Muscle of leg (tissue), 11 donors: ENCODE data around the gene DDX39A. TPM values are rescaled to one million over a fixed set of nuclear protein-coding genes. Genes with fewer than 3 reads are reported as not detected.
"Not testable (repeated sequence)": the region's sequence is repeated elsewhere in the genome, so short reads cannot be mapped to it uniquely, and the experiment has no call there.

Experiments used
- DNase-seq: peaks from one replicate; pipeline ENCODE4 v3.0.0; 2013
- H3K27ac ChIP-seq: one replicate; pipeline ENCODE4 v1.5.1; 2013; ENCODE audit warnings: mild to moderate bottlenecking, low read length, control low read depth
- H3K27me3 ChIP-seq: one replicate; pipeline ENCODE4 v1.6.1; 2013; ENCODE audit warnings: low read length; ENCODE audit not compliant: control insufficient read depth, insufficient read depth
- H3K36me3 ChIP-seq: one replicate; pipeline ENCODE4 v1.6.1; 2013; ENCODE audit warnings: low read length; ENCODE audit not compliant: control insufficient read depth, insufficient read depth
- H3K4me1 ChIP-seq: one replicate; pipeline ENCODE4 v1.6.1; 2013; ENCODE audit warnings: low read length; ENCODE audit not compliant: control insufficient read depth, insufficient read depth
- H3K4me3 ChIP-seq: one replicate; pipeline ENCODE4 v1.5.1; 2013; ENCODE audit warnings: low read length, control low read depth
- H3K9me3 ChIP-seq: replicated peaks from 2 replicates; pipeline ENCODE4 v1.6.1; 2013; ENCODE audit warnings: low read depth, low read length; ENCODE audit not compliant: control insufficient read depth
- WGBS: methylation state at CpG from one replicate; pipeline ENCODE4 v1.1.5; 2013; ENCODE audit warnings: missing lambda C conversion rate; ENCODE audit not compliant: insufficient coverage; 5-methylcytosine and 5-hydroxymethylcytosine counted together
- polyA plus RNA-seq, 8 donors: library from polyadenylated mRNA; unstranded; fragments of 120-200 nt; gene quantifications; one replicate each; pipeline versions ENCODE4 v1.2.1 to v1.2.3, GENCODE V29; 2013; ENCODE audit warnings: inconsistent platforms in 1 of 8, low replicate concordance in 1 of 8; ENCODE audit not compliant: insufficient read length in 8 of 8, insufficient read depth in 1 of 8
- total RNA-seq: library from RNA; stranded (reverse); fragments of 120-200 nt; gene quantifications from one replicate; pipeline ENCODE4 v1.2.4, GENCODE V29; 2013

DDX39A gene
- total and polyA plus RNA-seq, 9 donors: 34.8 to 52.9 (median 45.2) TPM

- peak overlapping the region; percentile 96 for H3K27ac ChIP-seq
- H3K9me3 ChIP-seq: no peaks in the 10 kb centered on the region
- peak; percentile 79 for DNase-seq
- 0% methylated on average over 1 of the region's 12 CpGs for WGBS
- no peaks in the 10 kb centered on the region for H3K27me3 ChIP-seq
- no peak overlapping the region for H3K4me3 ChIP-seq
- H3K36me3 ChIP-seq: no peaks in the 10 kb centered on the region
- peaks cover 27% of the 10 kb centered on the region for H3K4me1 ChIP-seq
Observed at GRCh38 chr19:14375055-14375581, 44.0 kb downstream of the DDX39A start.

GRCh38 chr19:14374313-14374712 lies 44.8 kb downstream of the DDX39A start:
- H3K36me3 ChIP-seq, H3K27me3 ChIP-seq, H3K9me3 ChIP-seq, H3K4me3 ChIP-seq, DNase-seq: not testable (repeated sequence)
- peak overlapping the region; percentile 96 for H3K27ac ChIP-seq
- WGBS: 100% methylated on average over 2 of the region's 9 CpGs
- peaks cover 29% of the 10 kb centered on the region for H3K4me1 ChIP-seq

- not testable (repeated sequence) for H3K9me3 ChIP-seq, H3K4me3 ChIP-seq, DNase-seq, H3K27ac ChIP-seq, H3K36me3 ChIP-seq, H3K27me3 ChIP-seq
- 63% methylated on average over 4 of the region's 8 CpGs for WGBS
- peaks cover 29% of the 10 kb centered on the region for H3K4me1 ChIP-seq
Observed at GRCh38 chr19:14372384-14373077, 46.6 kb downstream of the DDX39A start.

- no peaks in the 10 kb centered on the region for H3K9me3 ChIP-seq
- H3K27ac ChIP-seq: no peak overlapping the region
- no peak for DNase-seq
- H3K4me1 ChIP-seq: peaks cover 33% of the 10 kb centered on the region
- H3K27me3 ChIP-seq: no peaks in the 10 kb centered on the region
- no peaks in the 10 kb centered on the region for H3K36me3 ChIP-seq
- no peak overlapping the region for H3K4me3 ChIP-seq
- 81% methylated on average over 8 of the region's 10 CpGs for WGBS
Observed at GRCh38 chr19:14371301-14371821, 47.8 kb downstream of the DDX39A start.

GRCh38 chr19:14370940-14371280 lies 48.2 kb downstream of the DDX39A start:
- Histone ChIP-seq H3K4me3 (no peak overlapping the region), H3K36me3 (no peaks in the 10 kb centered on the region), H3K27ac (no peak overlapping the region), H3K27me3 (no peaks in the 10 kb centered on the region), H3K4me1 (peaks cover 30% of the 10 kb centered on the region), H3K9me3 (no peaks in the 10 kb centered on the region)
- WGBS: no CpG with 5 or more reads among the region's 4 CpGs
- DNase-seq: no peak

GRCh38 chr19:14370169-14370939 lies 48.8 kb downstream of the DDX39A start:
- Histone ChIP-seq H3K4me1 (peaks cover 25% of the 10 kb centered on the region), H3K27ac (peak overlapping the region; percentile 74), H3K27me3 (no peaks in the 10 kb centered on the region), H3K36me3 (no peaks in the 10 kb centered on the region), H3K9me3 (no peaks in the 10 kb centered on the region), H3K4me3 (no peak overlapping the region)
- whole genome bisulfite sequencing: 74% methylated on average over 7 of the region's 19 CpGs
- no peak for DNase-seq

- WGBS: 16% methylated on average over 10 of the region's 19 CpGs
- H3K27ac ChIP-seq: peak overlapping the region; percentile 74
- H3K4me1 ChIP-seq: peaks cover 17% of the 10 kb centered on the region
- peak; percentile 67 for DNase-seq
- H3K4me3 ChIP-seq: no peak overlapping the region
- no peaks in the 10 kb centered on the region for H3K36me3 ChIP-seq
- no peaks in the 10 kb centered on the region for H3K27me3 ChIP-seq
- H3K9me3 ChIP-seq: no peaks in the 10 kb centered on the region
Observed at GRCh38 chr19:14369399-14370168, 49.6 kb downstream of the DDX39A start.

GRCh38 chr19:14368011-14368513 lies 51.1 kb downstream of the DDX39A start:
- Histone ChIP-seq H3K27ac (no peak overlapping the region), H3K9me3 (no peaks in the 10 kb centered on the region), H3K4me3 (no peak overlapping the region), H3K27me3 (no peaks in the 10 kb centered on the region), H3K4me1 (peaks cover 27% of the 10 kb centered on the region), H3K36me3 (no peaks in the 10 kb centered on the region)
- peak; percentile 59 for DNase-seq
- 82% methylated on average over 2 of the region's 5 CpGs for WGBS

GRCh38 chr19:14367016-14367415 lies 52.1 kb downstream of the DDX39A start:
- peaks cover 28% of the 10 kb centered on the region for H3K4me1 ChIP-seq

More at GRCh38 chr19:14367016-14367415, 52.1 kb downstream of the DDX39A start:
- Histone ChIP-seq H3K27me3 (no peaks in the 10 kb centered on the region), H3K4me3 (no peak overlapping the region), H3K36me3 (no peaks in the 10 kb centered on the region), H3K9me3 (no peaks in the 10 kb centered on the region), H3K27ac (peak overlapping the region; percentile 25)
- DNase-seq: no peak
- WGBS: 96% methylated on average over 6 of the region's 10 CpGs
